Measurements from ENCODE around the gene MMP14. TPM values are rescaled to one million over a fixed set of nuclear protein-coding genes. Genes with fewer than 3 reads are reported as not detected.
"Not testable (repeated sequence)": the region's sequence is repeated elsewhere in the genome, so short reads cannot be mapped to it uniquely, and the experiment has no call there.

The MMP14 gene
- total RNA-seq, 1 donor from 2014 or later: 187 TPM

DNA sequence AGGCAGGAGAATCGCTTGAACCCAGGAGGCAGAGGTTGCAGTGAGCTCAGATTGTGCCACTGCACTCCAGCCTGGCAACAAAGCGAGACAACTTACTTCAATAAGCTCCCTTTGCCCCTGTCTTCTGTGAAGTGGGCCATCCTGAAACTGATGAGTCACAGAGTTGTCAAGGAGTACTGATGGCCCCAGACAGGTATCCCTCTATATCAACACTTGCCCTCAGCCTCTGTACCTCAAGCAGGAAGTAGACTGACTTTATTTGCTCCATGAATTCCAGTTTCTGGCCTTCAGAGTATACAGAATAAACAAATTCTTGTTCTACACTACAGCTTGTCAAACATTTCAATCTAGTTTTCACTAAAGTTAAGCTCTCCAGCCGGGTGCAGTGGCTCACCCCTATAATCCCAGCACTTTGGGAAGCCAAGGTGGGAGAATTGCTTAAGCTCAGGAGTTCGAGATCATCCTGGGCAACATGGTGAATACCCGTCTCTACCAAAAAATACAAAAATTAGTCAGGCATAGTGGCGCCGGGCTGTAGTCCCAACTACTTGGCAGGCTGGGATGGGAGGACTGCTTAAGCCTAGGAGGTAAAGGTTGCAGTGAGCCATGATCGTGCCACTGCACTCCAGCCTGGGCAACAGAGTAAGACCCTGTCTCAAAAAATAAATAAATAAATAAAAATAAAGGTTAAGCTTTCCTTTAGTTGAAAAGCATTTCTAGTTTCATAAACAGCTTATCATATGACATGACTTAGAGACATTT is 18.8 kb downstream of the MMP14 start:
- Histone ChIP-seq H3K27ac (no peak overlapping the region), H3K9me3 (no peaks in the 10 kb centered on the region), H3K36me3 (no peaks in the 10 kb centered on the region), H3K4me3 (no peak overlapping the region), H3K4me1 (peaks cover 33% of the 10 kb centered on the region), H3K27me3 (no peaks in the 10 kb centered on the region)
- DNase-seq (ENCODE audit: extremely low spot score in 2 of 2): no peak
- intact Hi-C loops (cut with DNase I): loop anchor here (10.0 kb wide), 1 partner anchor 300 kb away; no protein-coding TSS in a partner anchor
- no peak for TF ChIP-seq CTCF (IDR thresholded peaks at IDR 0.05)

GRCh38 chr14:22856428-22856827 is 20.0 kb downstream of the MMP14 start:
- Histone ChIP-seq H3K4me3 (no peak overlapping the region), H3K27me3 (no peaks in the 10 kb centered on the region), H3K9me3 (no peaks in the 10 kb centered on the region), H3K4me1 (peaks cover 20% of the 10 kb centered on the region), H3K27ac (no peak overlapping the region), H3K36me3 (no peaks in the 10 kb centered on the region)
- TF ChIP-seq CTCF (IDR thresholded peaks at IDR 0.05) (no peak), POLR2A (IDR thresholded peaks at IDR 0.05) (no peak), POLR2AphosphoS5 (IDR thresholded peaks at IDR 0.05; ENCODE audit: insufficient read depth in 1 of 2, low read depth in 1 of 2) (no peak)
- no peak for DNase-seq (ENCODE audit: extremely low spot score in 2 of 2)
- intact Hi-C loops (cut with DNase I): loop anchor here (10.0 kb wide), 1 partner anchor 302 kb away; no protein-coding TSS in a partner anchor

DNA sequence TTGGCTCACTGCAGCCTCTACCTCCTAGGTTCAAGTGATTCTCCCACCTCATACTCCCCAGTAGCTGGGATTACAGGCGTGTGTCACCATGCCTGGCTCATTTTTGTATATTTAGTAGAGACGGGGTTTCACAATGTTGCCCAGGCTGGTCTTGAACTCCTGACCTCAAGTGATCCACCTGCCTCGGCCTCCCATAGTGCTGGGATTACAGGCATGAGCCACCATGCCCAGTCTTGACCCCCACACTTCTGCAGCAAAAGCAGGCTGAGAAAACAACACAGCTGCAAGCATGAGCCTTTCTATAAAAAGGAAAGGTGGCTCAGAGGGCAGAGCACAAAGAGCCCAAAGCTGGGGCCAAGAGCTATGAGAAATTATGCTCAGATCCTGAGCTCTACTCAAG is 24.0 kb downstream of the MMP14 start:
- H3K36me3 ChIP-seq; H3K27ac ChIP-seq; H3K9me3 ChIP-seq; H3K4me1 ChIP-seq; H3K27me3 ChIP-seq; DNase-seq (ENCODE audit: extremely low spot score in 2 of 2); H3K4me3 ChIP-seq; intact Hi-C loops (cut with DNase I): not testable (repeated sequence)

GRCh38 chr14:22861651-22862050 is 25.3 kb downstream of the MMP14 start:
- Histone ChIP-seq H3K27me3 (no peaks in the 10 kb centered on the region), H3K36me3 (no peaks in the 10 kb centered on the region), H3K27ac (no peak overlapping the region), H3K9me3 (no peaks in the 10 kb centered on the region), H3K4me1 (no peaks in the 10 kb centered on the region), H3K4me3 (no peak overlapping the region)
- TF ChIP-seq POLR2AphosphoS5 (IDR thresholded peaks at IDR 0.05; ENCODE audit: insufficient read depth in 1 of 2, low read depth in 1 of 2) (no peak), POLR2A (IDR thresholded peaks at IDR 0.05) (no peak), CTCF (IDR thresholded peaks at IDR 0.05) (no peak)
- DNase-seq (ENCODE audit: extremely low spot score in 2 of 2): no peak
- intact Hi-C loops (cut with DNase I): no loop called here

DNA sequence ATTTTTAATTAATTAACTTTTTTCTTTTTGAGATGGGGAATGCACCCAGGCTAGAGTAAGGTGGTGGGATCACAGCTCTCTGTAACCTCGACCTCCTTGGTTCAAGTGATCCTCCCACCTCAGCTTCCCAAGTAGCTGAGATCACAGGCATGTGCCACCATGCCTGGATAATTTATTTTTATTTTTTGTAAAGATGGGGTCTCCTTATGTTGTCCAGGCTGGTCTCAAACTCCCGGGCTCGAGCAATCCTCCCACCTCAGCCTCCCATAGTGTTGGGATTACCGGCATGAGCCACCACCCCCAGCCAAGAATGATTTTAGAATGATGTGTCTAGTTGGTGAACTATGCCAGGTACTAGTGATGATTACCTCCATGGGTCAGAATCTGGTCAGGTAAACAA is 28.6 kb downstream of the MMP14 start:
- Histone ChIP-seq H3K4me3 (no peak overlapping the region), H3K27me3 (no peaks in the 10 kb centered on the region), H3K36me3 (no peaks in the 10 kb centered on the region), H3K4me1 (peaks cover 7% of the 10 kb centered on the region), H3K9me3 (no peaks in the 10 kb centered on the region), H3K27ac (no peak overlapping the region)
- intact Hi-C loops (cut with DNase I): no loop called here
- TF ChIP-seq POLR2AphosphoS5 (IDR thresholded peaks at IDR 0.05; ENCODE audit: insufficient read depth in 1 of 2, low read depth in 1 of 2): no peak
- TF ChIP-seq CTCF (IDR thresholded peaks at IDR 0.05): no peak
- TF ChIP-seq POLR2A (IDR thresholded peaks at IDR 0.05): no peak
- no peak for DNase-seq (ENCODE audit: extremely low spot score in 2 of 2)

Measured in vagina (tissue), 2 donors.